HT1080 (cell line): ENCODE data around the gene CMTM2. TPM values are rescaled to one million over a fixed set of nuclear protein-coding genes. Genes with fewer than 3 reads are reported as not detected.
"Not testable (repeated sequence)": the region's sequence is repeated elsewhere in the genome, so short reads cannot be mapped to it uniquely, and the experiment has no call there.

Experiments used
- DNase-seq: peaks from one replicate; pipeline ENCODE4 v3.0.0-alpha.2; 2015; ENCODE audit warnings: low read depth
- small RNA-seq: library from RNA; depleted of rRNA; stranded (forward); fragments of <200 nt; gene quantifications from one replicate; pipeline ENCODE3, GENCODE V24; 2014
- total RNA-seq: library from RNA; depleted of rRNA; stranded (reverse); fragments of >200 nt; shearing (Covaris generic); gene quantifications from 2 replicates; pipeline ENCODE4 v1.2.3, GENCODE V29; 2014; rRNA removed

The CMTM2 gene
- total RNA-seq, 1 experiment from 2014 or later, result not detected

GRCh38 chr16:66630561-66631260, 51.4 kb downstream of the CMTM2 start:
- not testable (repeated sequence) for DNase-seq

- DNase-seq, result not testable (repeated sequence)
These were observed 52.3 kb downstream of the CMTM2 start for GRCh38 chr16:66631558-66631957.

- DNase-seq, result no peak
These were observed 55.4 kb downstream of the CMTM2 start for GRCh38 chr16:66634527-66635196.

- DNase-seq, result no peak
These were observed 56.1 kb downstream of the CMTM2 start for GRCh38 chr16:66635406-66635805.

- DNase-seq, result no peak
These were observed 56.9 kb downstream of the CMTM2 start for GRCh38 chr16:66636199-66636598.

- no peak for DNase-seq
These were observed 58.5 kb downstream of the CMTM2 start for GRCh38 chr16:66637806-66638205.

Small RNAs within 50 kb of the gene (small RNA-seq; reads per million reads assigned to genes)
- gene CKLF-CMTM1, result not detected

Other genes starting within 250 kb of the CMTM2 start
- gene CDH5, start 212.8 kb upstream of the CMTM2 start, total RNA-seq, result 0.03 and 0.23 TPM in 2 replicates
- gene BEAN1, start 152.2 kb upstream of the CMTM2 start, total RNA-seq, result not detected in 2 replicates
- 9.7 and 10.5 TPM in 2 replicates for gene TK2, start 29.3 kb upstream of the CMTM2 start, total RNA-seq
- gene CKLF, start 26.9 kb upstream of the CMTM2 start, total RNA-seq, result 78.1 and 100 TPM in 2 replicates
- gene CMTM1, start 13.0 kb upstream of the CMTM2 start, total RNA-seq, result 6.5 and 8.7 TPM in 2 replicates
- 24.0 and 40.9 TPM in 2 replicates for gene CMTM3, start 25.2 kb downstream of the CMTM2 start, total RNA-seq
- gene CMTM4, start 117.3 kb downstream of the CMTM2 start, total RNA-seq, result 27.0 and 34.4 TPM in 2 replicates
- 29.6 and 52.9 TPM in 2 replicates for gene DYNC1LI2, start 172.1 kb downstream of the CMTM2 start, total RNA-seq
- gene TERB1, start 222.1 kb downstream of the CMTM2 start, total RNA-seq, result not detected in 2 replicates